D721Med (cell line): ENCODE data around the gene MYL7.
"Not testable (repeated sequence)": the region's sequence is repeated elsewhere in the genome, so short reads cannot be mapped to it uniquely, and the experiment has no call there.

Source experiments
- DNase-seq: peaks from one replicate; pipeline ENCODE4 v3.0.0; 2011; ENCODE audit warnings: low spot score; ENCODE audit not compliant: insufficient read length
- FAIRE-seq: peaks from 2 replicates; lab custom pipeline; 2011; peaks lifted over from hg19 to GRCh38; lab: Jason Lieb, UNC
- TF ChIP-seq, protein P1 (sequence below): IDR thresholded peaks from 2 replicates; pipeline ENCODE4 v1.5.1; 2012; ENCODE audit warnings: mild to moderate bottlenecking, control low read depth; ENCODE audit not compliant: insufficient read depth; ENCODE audit errors: missing control alignments

Gene MYL7

DNA sequence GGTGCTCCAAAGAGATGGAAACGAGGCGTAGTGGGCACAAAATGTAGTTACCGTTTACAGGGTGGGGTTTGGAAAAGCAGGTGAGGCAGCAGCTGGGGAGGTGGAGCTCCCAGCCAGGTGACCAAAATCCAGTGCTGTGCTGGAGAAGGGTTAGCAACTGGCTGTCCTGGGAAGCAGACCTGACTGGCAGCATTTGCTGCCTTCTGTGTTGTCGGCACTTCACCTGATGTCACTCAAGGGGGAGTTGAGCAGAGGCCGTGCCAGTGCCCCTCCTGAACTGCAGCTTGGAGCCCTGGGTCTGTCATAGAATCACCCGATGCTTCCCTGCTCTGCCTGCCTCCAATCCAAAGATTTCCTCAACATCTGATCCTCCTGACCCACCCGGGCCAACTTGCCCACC, 35.4 kb upstream of the MYL7 start:
- DNase-seq, result no peak
- FAIRE-seq, result no peak
- TF ChIP-seq, protein P1, sequence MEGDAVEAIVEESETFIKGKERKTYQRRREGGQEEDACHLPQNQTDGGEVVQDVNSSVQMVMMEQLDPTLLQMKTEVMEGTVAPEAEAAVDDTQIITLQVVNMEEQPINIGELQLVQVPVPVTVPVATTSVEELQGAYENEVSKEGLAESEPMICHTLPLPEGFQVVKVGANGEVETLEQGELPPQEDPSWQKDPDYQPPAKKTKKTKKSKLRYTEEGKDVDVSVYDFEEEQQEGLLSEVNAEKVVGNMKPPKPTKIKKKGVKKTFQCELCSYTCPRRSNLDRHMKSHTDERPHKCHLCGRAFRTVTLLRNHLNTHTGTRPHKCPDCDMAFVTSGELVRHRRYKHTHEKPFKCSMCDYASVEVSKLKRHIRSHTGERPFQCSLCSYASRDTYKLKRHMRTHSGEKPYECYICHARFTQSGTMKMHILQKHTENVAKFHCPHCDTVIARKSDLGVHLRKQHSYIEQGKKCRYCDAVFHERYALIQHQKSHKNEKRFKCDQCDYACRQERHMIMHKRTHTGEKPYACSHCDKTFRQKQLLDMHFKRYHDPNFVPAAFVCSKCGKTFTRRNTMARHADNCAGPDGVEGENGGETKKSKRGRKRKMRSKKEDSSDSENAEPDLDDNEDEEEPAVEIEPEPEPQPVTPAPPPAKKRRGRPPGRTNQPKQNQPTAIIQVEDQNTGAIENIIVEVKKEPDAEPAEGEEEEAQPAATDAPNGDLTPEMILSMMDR, result no peak

DNA sequence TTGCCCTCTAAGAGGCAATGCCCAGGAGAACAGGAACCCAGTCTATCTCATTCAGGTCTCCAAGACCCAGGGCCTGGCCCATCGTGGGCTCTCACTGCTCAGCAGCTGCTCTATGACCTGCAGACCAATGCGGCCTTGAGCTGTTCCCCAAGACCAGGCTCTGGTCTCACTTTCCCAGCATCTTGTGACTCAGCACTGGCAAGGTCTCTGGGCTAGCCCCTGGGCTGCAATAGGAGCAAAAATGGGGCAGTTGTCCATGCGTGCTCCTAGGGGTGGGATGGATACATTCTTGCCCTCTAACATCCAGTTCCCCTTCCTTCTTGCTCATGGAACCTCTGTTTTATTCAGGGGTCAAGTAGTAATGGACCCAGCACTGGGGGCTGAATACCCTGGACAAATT, 34.6 kb upstream of the MYL7 start:
- FAIRE-seq (no peak), DNase-seq (no peak)
- TF ChIP-seq, protein P1, result no peak

DNA sequence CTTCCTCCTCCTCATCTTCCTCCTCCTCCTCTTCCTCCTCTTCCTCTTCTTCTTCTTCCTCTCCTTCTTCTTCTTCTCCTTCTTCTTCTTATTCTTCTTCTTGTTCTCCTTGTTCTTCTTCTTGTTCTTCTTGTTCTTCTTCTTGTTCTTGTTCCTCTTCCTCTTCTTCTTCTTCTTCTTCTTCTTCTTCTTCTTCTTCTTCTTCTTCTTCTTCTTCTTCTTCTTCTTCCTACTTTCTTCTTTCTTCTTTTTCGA, 33.5 kb upstream of the MYL7 start:
- not testable (repeated sequence) for FAIRE-seq, DNase-seq

DNA sequence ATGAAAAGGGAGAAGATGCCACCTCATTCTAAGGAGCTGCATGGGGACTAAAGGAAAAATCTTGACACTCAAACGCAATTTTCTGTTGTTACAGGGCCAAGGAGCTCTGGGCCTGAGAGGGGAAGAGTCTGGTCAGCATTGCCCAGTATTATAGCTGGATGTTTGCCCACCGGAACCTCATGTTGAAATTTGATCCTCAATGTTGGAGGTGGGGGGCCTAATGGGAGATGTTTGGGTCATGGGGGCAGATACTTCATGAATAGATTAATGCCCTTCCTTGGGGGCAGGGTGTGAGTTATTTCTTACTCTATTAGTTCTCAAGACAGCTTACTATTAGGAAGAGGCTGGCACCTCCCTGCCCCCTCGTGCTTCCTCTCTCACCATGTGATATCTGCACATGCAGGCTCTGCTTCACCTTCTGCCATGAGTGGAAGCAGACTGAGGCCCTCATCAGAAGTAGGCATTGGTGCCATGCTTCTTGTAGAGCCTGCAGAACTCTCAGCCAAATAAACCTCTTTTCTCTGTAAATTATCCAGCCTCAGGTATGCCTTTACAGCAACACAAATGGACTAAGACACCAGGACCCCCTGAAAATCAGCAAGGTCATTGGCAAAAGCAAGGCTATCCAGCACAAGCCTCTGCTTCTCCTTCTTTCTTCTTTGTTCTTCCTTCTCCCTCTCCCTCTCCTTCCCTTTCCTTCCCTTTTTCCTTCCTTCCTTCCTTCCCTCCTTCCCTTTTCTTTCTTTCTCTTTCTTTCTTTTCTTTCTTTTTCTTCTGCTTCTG, 33.0 kb upstream of the MYL7 start:
- DNase-seq, result no peak
- FAIRE-seq, result no peak
- TF ChIP-seq, protein P1, result no peak

DNA sequence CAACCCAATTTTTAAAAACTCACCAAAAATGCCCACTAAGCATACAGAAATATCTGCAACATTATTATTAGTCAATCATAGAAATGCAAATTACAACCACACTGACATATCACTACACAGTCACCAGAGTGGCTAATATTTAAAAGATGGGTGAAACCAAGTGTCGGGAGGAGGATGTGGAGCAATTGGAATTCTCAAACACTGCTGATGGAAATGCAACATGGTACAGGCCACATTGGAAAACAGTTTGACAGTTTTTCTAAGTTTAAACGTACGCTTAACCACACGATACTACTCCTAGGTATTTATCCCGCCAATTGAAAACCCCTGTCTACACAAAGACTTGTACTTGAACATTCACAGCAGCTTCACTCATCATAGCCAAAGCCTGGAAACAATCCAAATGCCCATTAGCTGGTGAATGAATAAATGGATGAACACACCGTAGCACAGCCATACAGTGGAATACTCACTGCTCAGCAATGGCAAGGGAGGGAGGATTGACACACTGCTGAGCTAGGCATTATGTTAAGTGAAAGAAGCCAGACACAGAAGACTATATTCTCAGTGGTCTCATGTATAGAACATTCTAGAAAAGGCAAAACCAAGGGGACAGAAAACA, 31.8 kb upstream of the MYL7 start:
- FAIRE-seq (no peak), DNase-seq (no peak)
- TF ChIP-seq, protein P1, result no peak

DNA sequence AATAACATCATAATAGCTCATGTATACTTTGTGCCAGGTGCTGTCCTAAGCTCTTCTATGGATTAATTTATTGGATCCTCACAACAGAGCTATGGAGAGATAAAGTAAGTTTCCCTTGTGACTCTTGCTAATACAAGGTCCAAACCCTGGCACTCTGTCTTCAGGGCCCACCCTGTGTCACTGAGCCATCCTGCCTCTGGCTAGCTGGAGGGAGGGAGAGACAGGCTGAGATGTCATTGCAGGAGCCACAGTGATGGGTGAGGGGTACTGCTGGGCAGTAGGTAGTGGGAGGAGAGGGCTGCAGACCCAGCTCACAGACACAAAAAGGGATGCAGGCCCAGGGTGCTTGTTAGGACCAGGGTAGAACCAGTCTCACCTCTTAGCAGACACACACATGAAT, 31.2 kb upstream of the MYL7 start:
- TF ChIP-seq, protein P1, result no peak
- FAIRE-seq, result no peak
- no peak for DNase-seq

DNA sequence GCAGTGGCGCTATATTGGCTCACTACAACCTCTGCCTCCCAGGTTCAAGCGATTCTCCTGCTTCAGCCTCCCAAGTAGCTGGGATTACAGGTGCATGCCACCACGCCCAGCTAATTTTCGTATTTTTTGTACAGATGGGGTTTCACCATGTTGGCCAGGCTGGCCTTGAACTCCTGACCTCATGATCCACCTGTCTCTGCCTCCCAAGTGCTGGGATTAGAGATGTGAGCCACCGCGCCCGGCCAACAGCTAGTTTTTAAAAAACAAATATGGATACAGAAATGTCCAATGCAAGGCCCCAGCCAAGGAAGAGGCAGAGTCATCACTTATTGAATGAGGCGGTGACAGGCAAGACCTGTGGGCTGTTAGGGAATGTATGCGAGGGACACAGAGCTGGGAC, 30.8 kb upstream of the MYL7 start:
- not testable (repeated sequence) for DNase-seq, FAIRE-seq

DNA sequence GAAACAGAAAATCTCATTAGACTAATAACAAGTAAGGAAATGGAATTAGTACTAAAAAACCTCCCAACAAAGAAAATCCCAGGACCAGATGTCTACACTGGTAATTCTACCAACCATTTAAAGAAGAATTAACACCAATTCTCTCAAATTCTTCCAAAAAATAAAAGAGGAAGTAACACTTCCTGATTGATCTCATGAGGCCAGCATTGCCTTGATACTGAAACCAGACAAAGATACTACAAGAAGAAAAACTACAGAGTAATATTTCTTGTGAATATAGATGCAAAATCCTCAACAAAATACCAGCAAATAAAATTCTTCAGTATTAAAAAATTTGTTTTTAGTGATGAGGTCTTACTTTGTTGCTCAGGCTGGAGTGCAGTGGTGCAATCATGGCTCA, 26.8 kb upstream of the MYL7 start:
- DNase-seq, result no peak
- no peak for FAIRE-seq
- TF ChIP-seq, protein P1, result no peak
